Spleen (tissue), 7 donors: ENCODE data around the gene LCE2D.

Experiments
- POLR2A ChIP-seq, 3 donors: fragments of 450-650 bp; IDR thresholded peaks; one replicate each; pipeline ENCODE4 v1.5.1; 2017; ENCODE audit warnings: antibody characterized with exemption in 3 of 3, mild to moderate bottlenecking in 1 of 3
- TF ChIP-seq, protein P1 (sequence below), 11 experiments: fragments of 200-600 bp in 7 of 11; fragments of 450-650 bp in 4 of 11; sonication (generic) in 4 of 11; IDR thresholded peaks in 8 of 11; conservative IDR thresholded peaks in 3 of 11; 1 replicate in 7 of 11; 2 replicates in 4 of 11; pipeline versions ENCODE4 v1.4.0 to v1.8.0; 2016 to 2021; ENCODE audit warnings: antibody characterized with exemption in 11 of 11, inconsistent platforms in 4 of 11, mild to moderate bottlenecking in 1 of 11
- donor health status: DM: no; HTN: no; CAD: no; lungs with moderate emphysema.
- donor health status: DM: no; HTN: no; CAD: no.
- donor health status: DM: no; HTN: no; CAD: no.

- TF ChIP-seq, protein P1, sequence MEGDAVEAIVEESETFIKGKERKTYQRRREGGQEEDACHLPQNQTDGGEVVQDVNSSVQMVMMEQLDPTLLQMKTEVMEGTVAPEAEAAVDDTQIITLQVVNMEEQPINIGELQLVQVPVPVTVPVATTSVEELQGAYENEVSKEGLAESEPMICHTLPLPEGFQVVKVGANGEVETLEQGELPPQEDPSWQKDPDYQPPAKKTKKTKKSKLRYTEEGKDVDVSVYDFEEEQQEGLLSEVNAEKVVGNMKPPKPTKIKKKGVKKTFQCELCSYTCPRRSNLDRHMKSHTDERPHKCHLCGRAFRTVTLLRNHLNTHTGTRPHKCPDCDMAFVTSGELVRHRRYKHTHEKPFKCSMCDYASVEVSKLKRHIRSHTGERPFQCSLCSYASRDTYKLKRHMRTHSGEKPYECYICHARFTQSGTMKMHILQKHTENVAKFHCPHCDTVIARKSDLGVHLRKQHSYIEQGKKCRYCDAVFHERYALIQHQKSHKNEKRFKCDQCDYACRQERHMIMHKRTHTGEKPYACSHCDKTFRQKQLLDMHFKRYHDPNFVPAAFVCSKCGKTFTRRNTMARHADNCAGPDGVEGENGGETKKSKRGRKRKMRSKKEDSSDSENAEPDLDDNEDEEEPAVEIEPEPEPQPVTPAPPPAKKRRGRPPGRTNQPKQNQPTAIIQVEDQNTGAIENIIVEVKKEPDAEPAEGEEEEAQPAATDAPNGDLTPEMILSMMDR (IDR thresholded peaks at IDR 0.05 in 8 of 11, conservative IDR thresholded peaks at IDR 0.05 in 3 of 11): no peak
- no peak for TF ChIP-seq POLR2A (IDR thresholded peaks at IDR 0.05)
Observed at GRCh38 chr1:152667648-152668047, 4.5 kb downstream of the LCE2D start.
